ENCODE data around the gene VAC14.
A peak's percentile ranks its signal among the peaks of the same experiment; 100 is the strongest.

The VAC14 gene

DNA sequence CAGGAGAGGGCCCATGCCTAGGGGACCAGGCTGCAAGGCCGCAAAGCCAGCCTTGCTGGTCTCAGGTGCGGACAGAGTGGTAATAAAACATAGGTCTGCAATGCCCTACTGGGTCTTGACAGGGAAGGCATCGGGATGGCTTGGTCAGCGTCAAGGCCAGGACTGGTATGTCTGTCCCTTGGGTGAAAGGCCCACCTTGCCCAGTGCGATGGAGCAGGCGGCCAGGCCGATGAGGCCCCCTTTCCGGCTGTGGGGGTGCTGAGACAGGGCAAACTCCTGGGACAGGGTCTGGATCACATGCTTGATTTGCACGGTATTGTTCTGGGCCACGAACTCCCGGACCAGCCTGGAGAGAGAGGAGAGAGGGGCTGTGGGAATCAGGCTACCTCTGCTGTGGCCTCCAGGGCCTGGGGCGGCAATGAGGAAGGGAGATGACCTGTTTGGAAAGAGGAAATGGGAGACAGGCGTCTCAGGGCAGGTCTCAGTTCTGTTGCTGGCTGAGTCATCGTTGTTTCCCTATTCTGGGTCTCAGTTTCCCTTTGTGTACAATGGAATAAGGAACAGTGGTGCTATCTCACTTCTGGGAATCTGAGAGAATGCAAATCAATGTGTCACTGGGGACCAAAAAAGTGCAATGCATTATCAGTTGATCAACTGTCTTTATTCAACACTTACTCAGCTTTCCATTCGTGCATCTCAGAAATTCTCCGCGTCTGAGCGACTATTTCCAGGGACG lies 14.8 kb downstream of the VAC14 start:
- DNase-seq (ENCODE audit: low read depth in 2 of 2) = no peak

DNA sequence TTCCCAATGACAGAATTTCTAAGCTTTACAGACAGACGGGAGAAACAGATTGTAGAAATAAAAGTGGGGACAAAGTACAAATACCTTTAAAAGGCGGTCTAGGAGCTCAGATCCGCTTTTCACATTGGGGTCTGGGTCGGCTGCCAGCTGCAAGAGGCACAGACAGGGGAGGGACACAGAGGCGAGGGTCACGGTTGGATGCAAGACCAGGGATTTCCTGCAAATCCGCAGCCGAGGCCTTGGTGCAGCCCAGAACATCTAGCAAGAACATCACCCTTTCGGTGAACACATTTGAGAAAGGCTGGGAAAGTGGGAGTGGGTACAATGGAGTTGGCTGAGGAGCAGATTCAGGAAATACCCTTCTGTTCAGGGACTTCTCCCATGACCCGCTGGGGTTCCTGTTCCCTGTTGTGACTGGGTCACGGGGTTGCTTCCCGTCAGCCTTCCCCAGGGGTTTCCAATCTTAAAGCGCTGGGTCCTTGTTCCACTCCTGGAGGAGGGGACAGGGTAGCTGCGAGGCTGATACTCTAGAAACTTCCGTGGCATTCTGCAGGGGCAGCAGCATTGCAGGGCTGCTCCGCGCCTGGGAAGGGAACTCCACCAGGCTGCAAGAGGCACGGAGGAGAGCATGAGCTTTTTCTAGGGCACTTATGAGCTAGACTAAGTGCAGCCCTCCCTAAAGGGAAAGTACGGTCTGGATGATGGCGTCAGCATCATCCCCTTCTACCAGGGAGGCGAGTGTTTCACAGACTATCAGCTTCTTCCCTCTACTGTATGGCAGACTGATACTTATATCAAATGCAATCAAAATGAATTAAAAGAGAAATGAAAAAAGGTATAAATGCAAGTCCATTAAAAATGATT lies 16.0 kb downstream of the VAC14 start:
- DNase-seq (ENCODE audit: low read depth in 2 of 2) = no peak

DNA sequence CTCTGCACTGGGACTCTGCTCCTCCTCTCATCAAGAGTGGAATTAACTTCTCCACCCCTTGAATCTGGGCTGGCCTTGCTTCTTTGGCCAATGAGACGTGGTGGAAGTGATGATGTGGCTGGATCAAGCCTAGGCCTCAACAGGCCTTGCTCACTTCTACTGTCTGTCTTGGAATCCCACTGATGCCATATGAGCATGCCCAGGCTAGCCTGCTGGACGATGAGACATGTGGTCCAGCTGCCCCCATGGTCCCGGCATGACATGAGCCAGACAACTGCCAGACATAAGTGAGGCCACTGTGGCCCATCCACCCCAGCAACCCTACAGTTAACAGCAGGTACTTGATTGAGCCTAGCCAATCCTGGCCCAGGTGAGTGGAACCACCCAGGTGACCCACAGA lies 18.7 kb downstream of the VAC14 start:
- no peak for DNase-seq (ENCODE audit: low read depth in 2 of 2)

GRCh38 chr16:70781800-70782199 lies 19.2 kb downstream of the VAC14 start:
- DNase-seq (ENCODE audit: low read depth in 2 of 2) = no peak

GRCh38 chr16:70780546-70780945 lies 20.4 kb downstream of the VAC14 start:
- no peak for DNase-seq (ENCODE audit: low read depth in 2 of 2)

- no peak for DNase-seq (ENCODE audit: low read depth in 2 of 2)
Observed at GRCh38 chr16:70779361-70779760, 21.6 kb downstream of the VAC14 start.

DNA sequence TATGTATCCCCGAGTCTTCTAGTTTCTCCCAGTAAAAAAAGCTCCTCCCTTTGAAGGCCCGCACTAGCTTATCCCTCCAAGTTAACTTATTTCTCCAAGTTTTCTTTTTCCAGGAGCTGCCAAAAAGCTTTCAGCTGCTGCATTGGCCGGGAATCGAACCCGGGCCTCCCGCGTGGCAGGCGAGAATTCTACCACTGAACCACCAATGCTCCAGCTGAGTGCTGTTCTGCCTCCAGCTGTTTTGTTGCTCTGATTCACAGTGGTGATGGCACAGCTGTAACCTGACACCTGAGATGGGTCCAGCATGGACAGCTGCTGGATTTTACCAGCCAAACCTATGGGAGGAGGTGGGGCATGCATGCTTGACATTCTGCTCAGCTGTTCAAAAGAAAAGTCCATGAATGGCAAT lies 22.1 kb downstream of the VAC14 start:
- DNase-seq (ENCODE audit: low read depth in 2 of 2) = no peak

DNA sequence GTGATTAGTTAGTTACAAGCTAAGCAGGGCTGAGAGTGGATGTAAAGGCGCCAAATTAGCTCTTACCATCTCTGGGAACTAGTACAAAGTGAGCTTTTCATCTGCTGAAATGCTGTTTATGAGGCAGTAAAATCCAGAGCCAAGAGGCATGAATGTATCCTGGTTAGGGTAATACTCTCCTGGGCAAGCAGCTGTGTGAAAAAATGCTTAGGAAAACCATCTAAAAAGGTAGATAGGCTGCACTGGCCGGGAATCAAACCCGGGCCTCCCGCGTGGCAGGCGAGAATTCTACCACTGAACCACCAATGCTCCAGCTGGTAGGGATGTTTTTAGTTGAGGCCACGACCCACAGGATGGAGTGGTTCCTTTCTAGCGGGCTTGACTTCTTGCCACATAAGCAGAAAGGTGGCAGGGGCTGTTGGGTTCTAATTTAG lies 23.0 kb downstream of the VAC14 start:
- no peak for DNase-seq (ENCODE audit: low read depth in 2 of 2)

DNA sequence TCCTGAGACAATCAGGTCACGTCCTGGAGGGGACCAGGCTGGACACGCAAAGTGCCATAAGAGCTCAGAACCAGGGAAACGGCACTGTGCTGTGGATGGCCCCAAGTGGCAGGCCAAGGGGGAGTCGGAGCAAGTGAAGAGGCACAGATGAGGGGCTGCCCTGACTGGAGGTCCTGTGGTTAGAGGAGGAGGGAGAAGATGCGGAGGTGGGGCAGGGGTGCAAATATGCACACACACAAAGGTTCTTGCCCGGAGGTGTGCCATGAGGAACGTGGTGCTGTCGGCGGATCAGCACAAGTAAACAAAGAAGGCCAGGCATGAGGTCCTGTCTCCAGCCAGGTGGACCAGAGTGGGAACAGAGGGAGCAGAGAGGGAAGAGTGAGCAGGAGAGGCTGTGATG lies 23.5 kb downstream of the VAC14 start:
- no peak for DNase-seq (ENCODE audit: low read depth in 2 of 2)

GRCh38 chr16:70775399-70775798 lies 25.6 kb downstream of the VAC14 start:
- no peak for DNase-seq (ENCODE audit: low read depth in 2 of 2)

- no peak for DNase-seq (ENCODE audit: low read depth in 2 of 2)
Observed at GRCh38 chr16:70774261-70774660, 26.7 kb downstream of the VAC14 start.

DNA sequence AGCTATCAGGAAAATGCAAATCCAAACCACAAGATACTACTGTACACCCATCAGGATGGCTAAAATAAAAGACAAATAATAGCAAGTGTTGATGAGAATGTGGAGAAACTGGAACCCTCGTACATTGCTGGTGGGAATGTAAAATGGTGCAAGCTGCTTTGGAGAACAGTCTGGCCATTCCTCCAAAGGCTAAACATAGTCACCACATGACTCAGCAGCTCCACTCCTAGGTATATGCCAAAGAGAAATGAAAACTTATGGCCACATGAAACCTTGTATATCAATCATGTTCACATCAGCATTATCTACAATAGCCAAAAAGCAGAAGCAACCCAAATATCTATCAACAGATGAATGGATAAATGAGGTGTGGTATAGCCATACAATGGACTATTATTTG lies 28.5 kb downstream of the VAC14 start:
- no peak for DNase-seq (ENCODE audit: low read depth in 2 of 2)

- peak; percentile 25 to 49 for DNase-seq (ENCODE audit: low read depth in 2 of 2)
Observed at GRCh38 chr16:70770626-70771552, 30.1 kb downstream of the VAC14 start.

DNA sequence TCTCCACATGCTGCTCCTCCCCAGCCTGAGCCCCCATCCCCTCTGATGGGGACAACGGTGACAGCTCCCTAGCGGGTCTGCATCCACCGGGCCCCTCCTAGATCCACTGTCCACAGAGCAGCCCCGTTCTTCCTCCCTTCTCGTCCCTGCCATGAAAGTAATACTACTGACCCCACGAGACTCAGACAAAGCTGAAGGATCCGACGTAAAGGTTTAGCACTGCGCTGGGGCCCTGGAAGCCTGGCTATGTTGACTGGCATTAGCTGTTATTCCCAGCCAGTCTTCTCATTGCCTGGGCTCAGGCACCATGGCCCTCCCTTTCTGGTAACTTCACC lies 30.7 kb downstream of the VAC14 start:
- no peak for DNase-seq (ENCODE audit: low read depth in 2 of 2)

GRCh38 chr16:70769761-70770160 lies 31.2 kb downstream of the VAC14 start:
- DNase-seq (ENCODE audit: low read depth in 2 of 2) = no peak

- DNase-seq (ENCODE audit: low read depth in 2 of 2) = no peak
Observed at GRCh38 chr16:70769131-70769530, 31.8 kb downstream of the VAC14 start.

- DNase-seq (ENCODE audit: low read depth in 2 of 2) = no peak
Observed at GRCh38 chr16:70768203-70768580, 32.8 kb downstream of the VAC14 start.

- no peak for DNase-seq (ENCODE audit: low read depth in 2 of 2)
Observed at GRCh38 chr16:70767377-70768202, 33.4 kb downstream of the VAC14 start.

- DNase-seq (ENCODE audit: low read depth in 2 of 2) = no peak
Observed at GRCh38 chr16:70766658-70767057, 34.3 kb downstream of the VAC14 start.

- no peak for DNase-seq (ENCODE audit: low read depth in 2 of 2)
Observed at GRCh38 chr16:70766176-70766575, 34.8 kb downstream of the VAC14 start.

DNA sequence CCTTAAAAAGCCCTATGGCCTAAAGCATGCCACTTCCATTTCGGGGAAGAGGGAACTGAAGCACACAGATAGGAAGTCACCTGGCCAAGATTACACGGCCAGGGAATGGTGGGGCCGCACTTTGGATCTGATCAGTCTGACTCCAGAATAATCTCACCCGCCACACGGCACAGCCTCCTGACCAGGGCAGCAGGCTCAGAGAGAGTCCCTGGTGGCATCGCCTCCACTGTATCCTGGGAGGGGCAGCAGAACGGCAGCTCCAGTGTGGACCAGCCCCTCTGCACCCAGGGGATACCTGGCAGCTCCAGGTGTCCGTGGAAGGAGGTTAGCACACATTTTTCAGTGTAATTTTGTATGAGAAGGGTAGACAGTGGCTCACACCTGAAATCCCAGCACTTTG lies 35.5 kb downstream of the VAC14 start:
- DNase-seq (ENCODE audit: low read depth in 2 of 2) = no peak

Measured in stimulated activated CD4-positive, alpha-beta T cell treated with anti-CD3 and anti-CD28 coated beads, Interleukin-15, amount 100 ng/mL, for 48 hours (primary cell).